ENCODE results near the gene GPAT2. TPM values are rescaled to one million over a fixed set of nuclear protein-coding genes. Genes with fewer than 3 reads are reported as not detected.
"Not testable (repeated sequence)": the region's sequence is repeated elsewhere in the genome, so short reads cannot be mapped to it uniquely, and the experiment has no call there.

GPAT2 gene
- total RNA-seq (1 to 10 TPM; 1.1 to 8.0 (median 2.0) TPM), polyA plus RNA-seq (1 to 10 TPM in 1 of 2 donors, under 1 TPM in 1; 0.50 to 2.4 TPM)
- long read RNA-seq, donor 1, partial matches to known transcripts, result 5 of 38 reads
- long read RNA-seq, donor 1, other reads (novel, unspliced or antisense), result 33 of 38 reads
- long read RNA-seq, donor 2, result 0 reads
- long read RNA-seq, donor 3, partial matches to known transcripts, result 0 of 7 reads
- long read RNA-seq, donor 3, other reads (novel, unspliced or antisense), result 7 of 7 reads

GRCh38 chr2:96034792-96035191 lies at the start of gene GPAT2:
Gene GPAT2, minus strand, starts transcription at chr2:96034916. Its CDS starts 2,557 bp downstream, at chr2:96032359.
- H3K27me3 ChIP-seq; H3K36me3 ChIP-seq; intact Hi-C loops (cut with DNase I); H3K4me3 ChIP-seq; H3K9me3 ChIP-seq; H3K27ac ChIP-seq; H3K4me1 ChIP-seq (ENCODE audit: insufficient read depth); DNase-seq: not testable (repeated sequence)
- no CpG with 5 or more reads among the region's 34 CpGs for WGBS, 3 donors

- 83 to 86% (median 86%) methylated on average over 22 of the region's 22 CpGs for WGBS, 3 donors
- intact Hi-C loops (cut with DNase I), result no loop called here
- peaks cover 1% of the 10 kb centered on the region for H3K4me1 ChIP-seq (ENCODE audit: insufficient read depth)
- DNase-seq, result peak in 1 of 5 donors; percentile 21
- no peak overlapping the region for H3K27ac ChIP-seq
- TF ChIP-seq CTCF (IDR thresholded peaks at IDR 0.05), result no peak
- TF ChIP-seq POLR2A (IDR thresholded peaks at IDR 0.05), result no peak
- TF ChIP-seq EP300 (IDR thresholded peaks at IDR 0.05), result no peak
- no peaks in the 10 kb centered on the region for H3K27me3 ChIP-seq
- H3K36me3 ChIP-seq, result no peaks in the 10 kb centered on the region
- no peak overlapping the region for H3K4me3 ChIP-seq
- no peaks in the 10 kb centered on the region for H3K9me3 ChIP-seq
These were observed 49.5 kb upstream of the GPAT2 start for GRCh38 chr2:96083989-96084857.

GRCh38 chr2:96083064-96083939 lies 48.6 kb upstream of the GPAT2 start:
- Histone ChIP-seq H3K27me3 (no peaks in the 10 kb centered on the region), H3K36me3 (no peaks in the 10 kb centered on the region), H3K27ac (no peak overlapping the region), H3K4me1 (ENCODE audit: insufficient read depth) (peaks cover 1% of the 10 kb centered on the region), H3K4me3 (no peak overlapping the region), H3K9me3 (no peaks in the 10 kb centered on the region)
- WGBS, 3 donors, result 57 to 70% (median 68%) methylated on average over 9 of the region's 9 CpGs
- DNase-seq, result peak in 1 of 5 donors; percentile 27
- TF ChIP-seq POLR2A (IDR thresholded peaks at IDR 0.05), result no peak
- TF ChIP-seq EP300 (IDR thresholded peaks at IDR 0.05), result no peak
- no peak for TF ChIP-seq CTCF (IDR thresholded peaks at IDR 0.05)
- intact Hi-C loops (cut with DNase I), result no loop called here

GRCh38 chr2:96082211-96083063 lies 47.7 kb upstream of the GPAT2 start:
- Histone ChIP-seq H3K4me3 (no peak overlapping the region), H3K27me3 (no peaks in the 10 kb centered on the region), H3K4me1 (ENCODE audit: insufficient read depth) (peaks cover 1% of the 10 kb centered on the region), H3K27ac (no peak overlapping the region), H3K36me3 (no peaks in the 10 kb centered on the region), H3K9me3 (no peaks in the 10 kb centered on the region)
- peak in 1 of 5 donors; percentile 13 for DNase-seq
- no peak for TF ChIP-seq CTCF (IDR thresholded peaks at IDR 0.05)
- TF ChIP-seq EP300 (IDR thresholded peaks at IDR 0.05), result no peak
- no peak for TF ChIP-seq POLR2A (IDR thresholded peaks at IDR 0.05)
- intact Hi-C loops (cut with DNase I), result no loop called here
- 88% methylated on average over 12 to 14 of the region's 14 CpGs for WGBS, 3 donors
